Breast epithelium (tissue), 3 donors: ENCODE measurements around the gene PTPN1.

ENCODE experiments used
- CTCF ChIP-seq, 3 donors: fragments of 450-650 bp; IDR thresholded peaks; one replicate each; pipeline ENCODE4 v1.5.1; 2016 to 2017; ENCODE audit warnings: antibody characterized with exemption in 3 of 3, mild to moderate bottlenecking in 3 of 3, moderate library complexity in 3 of 3
- POLR2A ChIP-seq: fragments of 450-650 bp; IDR thresholded peaks from one replicate; pipeline ENCODE4 v1.6.1; 2016; ENCODE audit warnings: antibody characterized with exemption, mild to moderate bottlenecking, moderate library complexity
- POLR2AphosphoS5 ChIP-seq, 3 donors: sonication (generic); formaldehyde crosslinking; IDR thresholded peaks; one replicate each; pipeline ENCODE4 v1.6.1; 2017; ENCODE audit warnings: antibody characterized with exemption in 3 of 3

- TF ChIP-seq CTCF (IDR thresholded peaks at IDR 0.05) (no peak), POLR2A (no peak), POLR2AphosphoS5 (IDR thresholded peaks at IDR 0.05) (no peak)
These were observed 22.9 kb downstream of the PTPN1 start for GRCh38 chr20:50533061-50533460.
